Stimulated activated CD4-positive, alpha-beta T cell treated with anti-CD3 and anti-CD28 coated beads, Interleukin-1b, Interleukin-23, amount 100 ng/mL, for 24 hours (primary cell): ENCODE measurements around the gene DAB2IP.

Experiments used
- DNase-seq, 4 experiments: peaks; one replicate each; pipeline ENCODE4 v3.0.0-alpha.2; 2020; ENCODE audit warnings: low read depth in 4 of 4, low spot score in 1 of 4

DAB2IP gene

DNA sequence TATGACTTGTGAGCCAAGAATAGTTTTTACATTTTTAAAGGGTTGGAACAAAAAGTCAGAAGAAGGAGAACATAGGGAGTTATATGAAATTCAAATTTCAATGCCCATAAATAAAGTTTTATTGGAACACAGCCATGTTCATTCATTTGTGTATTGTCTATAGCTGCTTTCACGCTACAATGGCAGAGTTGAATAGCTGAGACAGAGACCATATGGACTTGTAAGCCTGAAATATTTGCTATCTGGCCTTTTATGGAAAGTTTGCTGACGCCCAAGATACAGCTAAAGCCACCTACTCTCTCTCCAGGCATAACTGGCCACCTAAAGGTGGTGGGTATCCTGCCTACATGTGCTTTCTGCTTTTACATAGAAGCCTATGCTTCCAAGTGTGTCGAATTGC lies 10.9 kb downstream of the DAB2IP start:
- DNase-seq: no peak

DNA sequence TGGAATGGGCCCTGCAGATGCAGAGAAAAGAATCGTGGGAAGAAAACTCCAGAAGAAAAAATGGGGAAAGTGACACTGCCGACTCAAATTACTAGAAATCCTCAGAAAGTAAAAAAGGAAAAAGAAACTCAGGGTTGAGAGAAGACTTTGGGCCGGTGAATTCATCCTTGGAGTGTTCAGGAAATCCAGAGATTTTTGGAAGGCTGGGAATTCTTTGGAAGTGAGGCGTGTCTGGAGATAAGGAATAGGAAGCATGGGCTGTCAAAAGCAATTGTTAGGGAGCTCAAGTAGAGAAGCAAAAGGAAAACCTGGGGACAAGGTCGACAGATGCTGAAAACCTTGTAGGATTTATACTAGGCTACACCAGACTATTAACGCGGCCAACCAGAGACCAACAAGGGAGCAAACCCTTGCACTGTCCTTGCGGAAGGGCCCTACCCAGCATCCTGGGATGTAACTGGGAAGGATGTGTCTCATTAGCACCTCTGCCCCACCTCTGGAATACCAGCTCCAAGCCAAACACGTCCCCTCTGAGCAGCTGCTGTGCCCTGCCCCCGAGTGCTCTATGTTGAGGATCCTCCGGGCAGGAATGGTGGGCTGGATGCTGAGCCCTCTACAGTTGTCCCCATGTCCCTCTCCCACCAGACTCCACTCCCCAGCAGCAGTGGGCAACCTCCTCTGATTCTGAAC lies 11.6 kb downstream of the DAB2IP start:
- DNase-seq: no peak

DNA sequence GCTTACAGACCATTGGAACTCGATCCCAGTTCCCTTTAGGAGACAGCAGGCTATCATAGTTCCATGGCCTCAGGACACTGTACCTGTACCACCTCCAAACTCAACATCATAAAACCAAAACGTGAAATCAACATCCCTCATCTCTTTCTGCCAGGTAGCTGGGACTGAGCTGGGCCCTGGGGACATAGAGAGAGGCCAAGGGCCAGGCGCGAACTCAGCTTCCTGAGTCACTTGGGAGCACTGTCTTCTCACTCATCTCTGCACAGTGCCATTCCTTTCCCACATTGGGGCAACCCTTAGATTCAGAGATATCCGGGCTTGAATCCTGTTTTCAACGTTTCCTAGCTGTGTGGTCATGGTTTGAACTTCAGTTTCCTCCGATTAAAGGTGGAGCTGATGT lies 12.2 kb downstream of the DAB2IP start:
- DNase-seq: no peak

DNA sequence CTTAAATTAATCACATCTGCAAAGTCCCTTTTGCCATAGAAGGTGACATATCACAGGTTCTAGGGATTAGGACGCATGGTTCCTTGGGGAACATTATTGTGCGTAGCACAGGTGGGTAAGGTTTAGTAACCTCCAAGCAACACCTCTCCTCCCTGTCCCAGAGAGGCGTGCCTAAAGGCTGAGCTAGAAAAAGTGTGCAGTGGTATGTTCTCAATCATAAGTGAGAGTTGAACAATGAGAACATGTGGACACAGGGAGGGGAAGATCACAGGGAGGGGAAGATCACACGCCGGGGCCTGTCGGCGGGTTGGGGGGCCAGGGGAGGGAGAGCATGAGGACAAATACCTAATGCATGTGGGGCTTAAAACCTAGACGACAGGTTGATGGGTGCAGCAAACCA lies 14.9 kb downstream of the DAB2IP start:
- DNase-seq: no peak

DNA sequence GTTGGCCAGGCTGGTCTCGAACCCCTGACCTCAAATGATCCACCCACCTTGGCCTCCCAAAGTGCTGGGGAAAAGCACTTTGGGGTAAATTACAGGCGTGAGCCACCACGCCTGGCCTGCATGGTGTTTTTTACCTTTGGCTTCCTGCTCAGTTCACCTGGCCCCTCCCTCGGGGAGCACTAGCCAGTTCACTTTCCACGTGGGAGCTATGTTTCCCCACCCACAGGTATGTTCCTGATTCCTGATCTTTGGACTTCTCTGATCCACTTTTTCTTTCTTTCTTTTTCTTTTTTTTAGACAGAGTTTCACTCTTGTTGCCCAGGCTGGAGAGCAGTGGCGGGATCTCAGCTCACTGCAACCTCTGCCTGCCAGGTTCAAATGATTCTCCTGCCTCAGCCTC lies 15.8 kb downstream of the DAB2IP start:
- DNase-seq: no peak

DNA sequence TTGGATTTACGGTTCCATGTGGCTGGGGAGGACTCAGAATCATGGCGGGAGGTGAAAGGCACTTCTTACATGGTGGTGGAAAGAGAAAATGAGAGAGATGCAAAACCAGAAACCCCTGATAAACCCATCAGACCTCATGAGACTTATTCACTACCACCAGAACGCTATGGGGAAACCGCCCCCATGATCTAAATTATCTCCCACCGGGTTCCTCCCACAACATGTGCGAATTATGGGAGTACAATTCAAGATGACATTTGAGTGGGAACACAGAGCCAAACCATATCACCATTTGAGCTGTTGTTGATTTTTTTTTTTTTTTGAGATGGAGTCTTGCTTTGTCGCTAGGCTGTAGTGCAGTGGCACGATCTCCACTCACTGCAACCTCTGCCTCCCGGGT lies 16.5 kb downstream of the DAB2IP start:
- no peak for DNase-seq

DNA sequence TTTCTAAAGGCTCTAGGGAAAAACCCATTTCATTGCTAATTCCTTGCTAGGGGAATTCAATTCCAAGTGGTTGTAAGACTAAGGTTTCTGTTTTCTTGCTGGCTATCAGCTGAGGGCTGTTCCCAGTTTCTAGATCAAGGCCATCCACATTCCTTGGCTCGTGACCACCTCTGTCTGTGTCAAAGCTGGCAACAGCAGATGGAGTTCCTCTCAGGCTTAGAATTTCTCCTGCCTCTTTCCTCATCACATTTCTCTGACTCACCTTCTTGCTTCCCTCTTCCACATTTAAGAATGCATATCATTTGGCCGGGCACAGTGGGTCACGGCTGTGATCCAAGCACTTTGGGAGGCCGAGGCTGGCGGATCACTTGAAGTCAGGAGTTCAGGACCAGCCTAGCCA lies 19.0 kb downstream of the DAB2IP start:
- DNase-seq: no peak

DNA sequence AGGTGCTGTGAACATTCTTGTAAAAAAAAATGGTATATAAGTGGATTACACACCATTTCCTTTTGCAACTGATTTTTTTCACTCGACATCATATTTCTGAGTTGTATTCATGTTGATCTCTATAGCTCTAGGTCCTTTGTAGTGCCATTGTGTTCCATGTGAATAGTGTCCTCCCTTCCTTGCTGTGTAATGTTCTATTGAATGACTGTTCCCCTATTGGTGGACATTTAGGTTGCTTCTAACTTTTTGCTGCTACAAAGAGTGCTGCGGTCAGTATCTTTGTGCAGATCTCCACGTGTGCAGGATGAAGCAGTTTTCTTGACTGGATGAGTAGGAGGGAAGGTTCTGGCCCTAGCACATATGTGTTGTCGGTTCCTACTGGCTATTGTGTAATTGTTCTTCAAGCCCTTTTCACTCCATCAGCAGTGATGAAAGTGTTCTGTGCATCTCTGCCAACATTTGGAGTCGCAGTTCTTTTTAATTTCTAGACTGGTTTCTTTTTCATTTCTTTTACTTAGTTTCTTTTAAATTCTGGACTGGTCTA lies 20.2 kb downstream of the DAB2IP start:
- no peak for DNase-seq

DNA sequence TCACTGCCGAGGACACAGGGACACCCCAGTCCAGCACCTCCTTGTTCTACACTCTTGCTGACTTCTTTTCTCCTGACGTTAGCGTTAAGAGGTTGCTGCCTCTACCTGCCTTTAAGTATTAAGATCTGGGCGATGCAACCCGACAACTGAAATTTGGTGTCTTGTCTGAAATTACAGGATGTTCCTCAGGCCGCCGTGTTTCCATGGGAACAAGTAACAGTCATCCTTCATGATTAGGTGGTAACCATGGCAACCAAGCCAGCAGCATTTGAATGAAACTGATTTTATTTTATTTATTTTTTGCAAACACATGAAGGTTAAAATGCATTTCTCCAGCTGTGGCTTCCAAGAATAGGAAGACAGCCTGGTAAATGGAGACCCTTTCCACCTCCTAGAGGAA lies 20.8 kb downstream of the DAB2IP start:
- no peak for DNase-seq

DNA sequence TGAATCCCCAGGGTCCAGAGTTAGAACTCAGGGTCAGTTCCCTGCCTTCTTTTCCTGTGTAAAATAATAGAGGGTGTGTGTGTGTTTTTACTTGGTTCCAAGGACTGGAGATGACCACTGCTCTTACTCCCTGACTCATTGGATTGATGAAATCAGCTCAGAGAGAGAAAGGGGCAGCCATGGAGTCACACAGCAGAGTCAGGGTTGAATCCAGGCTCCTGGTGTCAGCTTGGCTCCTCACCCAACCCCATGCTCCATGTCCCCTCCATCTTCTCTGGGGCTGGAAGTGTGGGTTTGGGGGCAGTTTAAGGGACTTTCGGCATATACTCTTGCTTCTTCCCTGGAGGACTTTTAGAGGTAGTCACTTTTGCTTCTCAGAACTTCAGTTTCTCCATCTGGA lies 21.6 kb downstream of the DAB2IP start:
- DNase-seq: no peak

DNA sequence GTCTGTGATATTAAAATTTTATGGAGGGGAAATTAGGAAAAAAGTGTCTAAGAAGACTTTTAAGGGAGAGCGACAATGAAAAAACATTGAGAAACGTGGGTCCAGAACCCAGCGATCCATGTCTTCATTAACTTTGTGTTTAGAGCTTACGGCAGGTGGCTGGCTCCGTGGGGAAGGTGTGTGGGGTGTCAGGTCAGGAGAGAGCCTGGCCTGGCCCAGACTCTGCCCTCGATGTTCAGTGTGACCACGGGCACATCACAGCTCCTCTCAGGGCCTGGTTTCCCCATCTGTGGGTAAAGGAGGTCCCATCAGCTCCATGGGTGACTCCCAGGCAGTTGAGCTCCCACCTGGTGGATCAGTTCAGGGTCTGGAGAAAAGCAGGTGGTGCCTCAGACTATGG lies 22.1 kb downstream of the DAB2IP start:
- no peak for DNase-seq

DNA sequence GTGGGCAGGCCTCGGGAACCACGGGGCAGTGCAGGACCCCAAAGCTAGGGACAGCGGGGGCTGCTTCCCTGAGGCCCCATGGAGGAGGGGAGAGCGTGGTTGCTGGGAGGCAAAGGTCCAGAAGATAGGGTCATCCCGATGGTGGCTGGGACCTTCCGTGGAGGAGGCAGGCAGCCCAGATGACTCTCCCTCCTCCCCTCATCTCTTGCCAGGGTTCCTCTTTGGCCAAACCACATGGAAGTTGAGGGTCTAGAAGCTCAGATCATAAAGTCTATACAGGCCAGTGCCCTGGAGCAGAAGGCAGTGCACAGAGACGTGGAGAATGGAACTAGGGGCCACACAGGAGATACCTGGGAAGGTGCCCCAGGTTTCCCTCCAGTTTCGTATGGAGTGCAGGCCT lies 22.6 kb downstream of the DAB2IP start:
- no peak for DNase-seq

DNA sequence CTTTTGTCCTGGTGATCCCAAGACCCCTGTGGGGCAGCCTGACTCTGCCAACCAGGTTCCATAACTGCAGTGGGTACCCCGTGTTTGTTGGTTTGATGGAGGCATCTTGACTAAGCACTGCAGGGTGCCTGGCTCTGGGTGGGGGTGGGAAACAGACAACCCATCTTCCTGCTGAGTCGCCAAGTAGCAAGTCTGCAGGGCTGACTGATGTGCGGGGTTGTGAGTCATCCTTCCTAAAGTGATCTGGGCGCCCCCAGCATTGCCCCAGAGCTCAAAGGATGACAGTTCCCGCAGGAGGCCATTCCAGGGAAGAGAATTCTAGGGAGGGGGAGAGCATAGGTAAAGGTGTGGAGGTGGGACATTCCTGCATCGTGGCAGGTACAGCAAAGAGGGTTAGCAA lies 23.5 kb downstream of the DAB2IP start:
- DNase-seq: no peak

DNA sequence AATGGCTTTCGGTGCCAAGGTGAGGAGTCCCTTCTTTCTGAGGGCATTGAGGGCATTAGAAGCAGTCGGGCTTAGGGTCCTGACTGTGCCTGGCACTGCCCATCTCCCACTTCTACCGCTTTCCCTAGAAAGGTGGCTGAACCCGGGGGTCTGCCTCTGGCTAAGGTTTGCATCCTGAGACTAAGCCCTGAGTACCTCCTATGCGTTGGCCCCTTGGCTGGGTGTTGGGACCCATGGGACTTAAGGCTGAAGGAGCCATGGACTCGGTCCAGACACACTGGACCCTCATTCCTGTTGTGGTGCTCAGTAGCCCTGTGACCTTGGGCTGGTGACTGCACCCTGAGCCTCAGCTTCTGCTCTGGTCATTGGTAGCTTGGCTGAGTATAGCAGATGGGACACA lies 23.9 kb downstream of the DAB2IP start:
- DNase-seq: no peak

DNA sequence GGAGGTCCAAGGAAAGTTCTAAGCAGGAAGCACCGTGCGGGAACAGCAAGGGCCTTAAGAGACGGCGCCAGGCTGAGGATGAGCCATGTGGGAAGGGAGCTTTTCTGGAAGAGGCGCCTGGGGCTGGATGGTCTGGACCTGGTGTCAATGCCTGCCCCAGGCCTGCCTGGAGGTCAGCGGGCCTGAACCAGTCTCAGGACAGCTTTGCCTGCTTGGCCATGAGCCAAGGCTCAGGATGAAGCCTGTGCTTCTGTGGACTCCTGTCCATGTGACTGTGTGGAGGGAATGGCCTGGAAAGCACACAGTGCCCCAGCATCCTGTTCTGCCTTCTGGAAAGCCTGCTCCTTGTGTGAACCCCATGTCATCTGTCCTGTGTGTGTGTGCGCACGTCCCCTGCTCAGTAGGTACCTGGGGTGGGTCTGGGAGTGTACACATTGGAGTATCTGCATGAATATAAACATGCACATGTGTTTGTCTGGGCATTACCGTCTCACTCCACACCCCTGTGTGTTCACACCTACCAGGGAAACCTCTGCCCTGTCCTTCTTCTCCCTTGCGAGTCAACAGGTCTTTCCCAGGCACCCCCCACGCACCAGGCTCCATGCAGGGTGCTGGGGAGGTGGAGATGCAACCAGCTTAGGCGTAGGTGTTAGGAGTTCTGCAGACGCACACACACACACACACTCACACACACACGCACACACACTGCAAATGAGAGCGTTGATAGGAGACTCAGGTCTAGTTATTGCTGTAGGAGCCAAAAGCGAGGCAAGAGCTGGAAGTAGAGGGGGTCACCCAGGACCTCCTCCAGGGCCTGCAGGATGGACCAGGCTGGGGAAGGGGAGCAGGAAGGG lies 24.8 kb downstream of the DAB2IP start:
- DNase-seq: no peak

DNA sequence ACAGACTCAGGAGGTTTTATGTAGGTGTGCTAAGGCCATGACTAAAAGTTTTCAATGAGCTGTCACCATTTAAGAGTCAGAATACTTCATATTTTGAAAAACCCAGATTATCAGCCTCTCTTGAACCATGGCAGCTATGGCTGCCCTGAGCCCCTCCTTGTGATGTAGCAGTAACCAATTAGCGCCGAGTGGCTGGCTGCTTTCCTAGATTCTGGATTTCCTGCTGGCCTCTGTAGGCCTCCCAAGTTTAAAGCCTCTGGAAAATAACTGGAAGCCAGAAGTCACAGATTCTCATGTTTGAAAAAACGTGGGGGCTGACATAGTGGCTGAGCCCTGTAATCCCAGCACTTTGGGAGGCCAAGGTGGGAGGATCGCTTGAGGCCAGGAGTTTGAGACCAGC lies 25.5 kb downstream of the DAB2IP start:
- DNase-seq: no peak

DNA sequence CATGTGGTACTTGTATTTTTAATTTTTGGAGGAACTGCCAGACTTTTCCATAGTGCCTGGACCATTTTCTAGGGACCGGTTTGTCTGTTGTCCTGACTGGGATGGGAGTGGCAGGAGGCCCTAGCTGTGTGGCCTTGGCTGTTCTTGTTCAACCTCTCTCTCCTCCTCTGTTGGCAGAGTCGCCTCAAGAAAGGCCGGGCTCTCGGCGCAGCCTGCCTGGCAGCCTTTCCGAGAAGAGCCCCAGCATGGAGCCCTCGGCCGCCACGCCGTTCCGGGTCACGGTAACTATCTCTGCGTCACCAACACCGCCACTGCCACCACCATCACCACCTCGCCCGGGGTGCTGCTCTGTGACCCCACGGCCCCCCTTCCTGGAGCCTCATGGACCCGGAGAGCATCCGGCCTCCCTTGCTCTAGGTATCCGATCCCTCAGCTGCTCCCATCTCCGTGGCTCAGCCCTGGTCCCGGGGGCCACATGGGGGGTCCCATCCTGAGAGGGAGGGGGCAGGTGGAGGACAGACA lies 27.1 kb downstream of the DAB2IP start:
- no peak for DNase-seq

DNA sequence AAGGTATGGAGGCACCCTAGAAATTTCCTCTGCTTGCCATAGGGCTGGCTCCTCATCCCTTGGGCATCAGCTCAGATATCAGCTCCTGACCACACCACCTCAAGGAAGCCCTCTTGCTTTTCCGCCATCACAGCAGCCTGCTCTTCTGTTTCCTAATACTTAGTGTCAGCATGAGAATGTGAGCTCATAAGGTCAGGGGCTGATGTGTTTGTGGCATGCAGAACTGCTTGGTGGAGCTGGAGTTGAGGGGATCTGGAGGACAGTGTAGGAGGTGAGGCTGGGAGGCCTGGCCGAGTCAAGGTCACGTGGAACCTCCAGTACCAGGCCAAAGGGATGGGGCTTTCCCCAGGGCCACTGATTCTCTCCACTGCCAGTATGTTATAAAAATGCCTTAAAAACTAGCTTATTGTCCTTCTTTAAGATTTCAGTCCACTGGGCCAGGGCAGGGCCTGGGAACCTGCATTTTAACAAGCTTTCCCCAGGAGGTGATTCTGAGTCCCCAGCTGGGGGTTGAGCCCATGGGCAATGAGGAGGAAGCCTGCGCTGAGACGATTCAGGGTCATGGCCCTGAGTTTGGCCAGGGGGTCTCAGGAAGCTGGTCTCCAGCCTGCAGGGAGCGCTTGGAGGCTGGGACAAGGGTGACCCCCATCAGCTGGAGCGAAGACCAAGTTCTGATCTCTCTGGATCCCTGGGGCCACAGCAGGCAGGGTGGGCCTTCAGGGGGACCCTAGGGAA lies 28.6 kb downstream of the DAB2IP start:
- no peak for DNase-seq

DNA sequence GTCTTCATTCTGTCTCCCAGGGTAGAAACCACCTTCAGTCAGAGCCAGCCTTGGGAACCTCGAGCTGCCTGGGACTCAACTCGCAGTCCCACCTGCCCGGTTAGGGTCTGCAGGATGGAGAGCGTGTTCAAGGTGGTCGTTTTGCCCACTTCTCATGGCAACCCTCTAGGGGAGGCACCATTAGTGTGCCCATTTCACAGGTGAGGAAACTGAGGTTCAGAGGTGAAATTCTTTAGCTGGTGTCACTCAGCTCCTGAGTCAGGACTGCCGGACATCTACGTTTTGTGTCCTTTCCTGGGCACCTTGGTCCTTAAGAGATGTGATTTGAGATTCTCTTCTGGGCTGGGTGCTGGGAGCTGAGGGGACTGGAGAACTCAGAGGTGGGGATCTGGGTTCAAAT lies 30.0 kb downstream of the DAB2IP start:
- DNase-seq: no peak

DNA sequence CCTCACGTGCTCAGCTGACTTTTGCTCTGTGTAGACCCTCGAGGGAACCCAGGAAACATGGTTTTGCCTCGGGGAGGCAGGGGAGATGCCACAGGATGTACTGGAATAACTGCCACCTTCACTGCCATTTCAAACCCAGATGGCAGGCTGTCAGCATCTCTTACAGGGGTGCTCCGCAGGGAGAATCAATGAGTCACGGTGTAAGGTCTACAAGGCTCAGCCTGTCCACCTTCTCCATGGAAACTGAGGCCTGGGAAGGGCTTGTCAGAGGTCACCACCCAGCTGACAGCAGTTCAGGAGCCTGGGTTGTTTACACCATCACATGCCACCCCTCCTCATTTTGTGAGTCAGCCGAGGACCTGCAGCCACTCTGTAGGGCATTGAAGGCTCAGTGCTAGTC lies 30.8 kb downstream of the DAB2IP start:
- no peak for DNase-seq

DNA sequence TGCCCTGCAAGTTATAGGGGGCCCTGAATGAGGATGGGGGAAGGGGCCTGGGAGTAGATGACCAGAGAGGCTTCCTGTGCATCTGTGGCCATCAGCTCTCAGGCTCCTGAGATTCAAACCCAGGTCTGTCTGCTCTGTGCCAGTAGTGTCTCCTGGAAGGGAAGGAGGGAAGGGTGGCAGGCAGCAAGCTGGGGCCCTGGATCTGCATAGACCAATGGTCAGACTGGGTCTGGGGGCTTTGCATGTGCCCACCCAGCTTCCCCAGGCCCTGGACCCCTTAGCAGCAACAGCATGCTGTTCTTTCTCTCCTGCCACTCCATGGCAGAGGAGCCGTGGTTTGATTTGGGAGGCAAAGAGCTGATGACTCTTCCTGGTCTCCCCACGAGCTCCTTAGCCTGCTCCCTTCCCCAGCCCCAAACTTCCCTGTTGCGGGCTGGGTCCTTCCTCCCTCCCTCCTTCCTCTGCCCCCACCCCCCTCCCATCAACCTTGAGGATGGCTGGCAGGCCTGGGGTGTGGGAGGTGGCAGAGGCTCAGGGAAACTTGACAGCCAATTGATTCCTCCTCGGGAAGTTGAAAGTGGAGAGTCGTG lies 31.6 kb downstream of the DAB2IP start:
- no peak for DNase-seq
